Gastrocnemius medialis (tissue), 4 donors: Measurements from ENCODE around the gene TSKS.

ENCODE experiments used
- POLR2A ChIP-seq, 2 donors: fragments of 450-650 bp; IDR thresholded peaks; one replicate each; pipeline ENCODE4 v1.6.1; 2017; ENCODE audit warnings: antibody characterized with exemption in 2 of 2, mild to moderate bottlenecking in 2 of 2, moderate library complexity in 2 of 2
- TF ChIP-seq, protein P1 (sequence below), 5 experiments: fragments of 450-650 bp in 3 of 5; fragments of 200-600 bp in 2 of 5; sonication (generic) in 2 of 5; IDR thresholded peaks in 4 of 5; conservative IDR thresholded peaks in 1 of 5; 1 replicate in 4 of 5; 2 replicates in 1 of 5; pipeline ENCODE4 v1.5.1; 2016 to 2019; ENCODE audit warnings: antibody characterized with exemption in 5 of 5, mild to moderate bottlenecking in 3 of 5, moderate library complexity in 3 of 5

GRCh38 chr19:49800771-49801170 lies 37.7 kb upstream of the TSKS start:
- TF ChIP-seq, protein P1, sequence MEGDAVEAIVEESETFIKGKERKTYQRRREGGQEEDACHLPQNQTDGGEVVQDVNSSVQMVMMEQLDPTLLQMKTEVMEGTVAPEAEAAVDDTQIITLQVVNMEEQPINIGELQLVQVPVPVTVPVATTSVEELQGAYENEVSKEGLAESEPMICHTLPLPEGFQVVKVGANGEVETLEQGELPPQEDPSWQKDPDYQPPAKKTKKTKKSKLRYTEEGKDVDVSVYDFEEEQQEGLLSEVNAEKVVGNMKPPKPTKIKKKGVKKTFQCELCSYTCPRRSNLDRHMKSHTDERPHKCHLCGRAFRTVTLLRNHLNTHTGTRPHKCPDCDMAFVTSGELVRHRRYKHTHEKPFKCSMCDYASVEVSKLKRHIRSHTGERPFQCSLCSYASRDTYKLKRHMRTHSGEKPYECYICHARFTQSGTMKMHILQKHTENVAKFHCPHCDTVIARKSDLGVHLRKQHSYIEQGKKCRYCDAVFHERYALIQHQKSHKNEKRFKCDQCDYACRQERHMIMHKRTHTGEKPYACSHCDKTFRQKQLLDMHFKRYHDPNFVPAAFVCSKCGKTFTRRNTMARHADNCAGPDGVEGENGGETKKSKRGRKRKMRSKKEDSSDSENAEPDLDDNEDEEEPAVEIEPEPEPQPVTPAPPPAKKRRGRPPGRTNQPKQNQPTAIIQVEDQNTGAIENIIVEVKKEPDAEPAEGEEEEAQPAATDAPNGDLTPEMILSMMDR (IDR thresholded peaks at IDR 0.05 in 4 of 5, conservative IDR thresholded peaks at IDR 0.05 in 1 of 5), result no peak
- TF ChIP-seq POLR2A (IDR thresholded peaks at IDR 0.05), result no peak
